Stimulated activated CD4-positive, alpha-beta T cell treated with anti-CD3 and anti-CD28 coated beads, TNF-alpha, amount 100 ng/mL, for 24 hours (primary cell): ENCODE data around the gene FGFRL1.
A peak's percentile ranks its signal among the peaks of the same experiment; 100 is the strongest.

Experiments used
- DNase-seq, 3 experiments: peaks; one replicate each; pipeline ENCODE4 v3.0.0-alpha.2; 2020; ENCODE audit warnings: low read depth in 3 of 3

The FGFRL1 gene

GRCh38 chr4:1006856-1007255 lies 4.6 kb upstream of the FGFRL1 start:
- DNase-seq: no peak

- peak in 1 of 3 experiments; percentile 24 for DNase-seq
Observed at GRCh38 chr4:1008840-1009541, 2.4 kb upstream of the FGFRL1 start.

- peak in 2 of 3 experiments; percentile 45 to 61 for DNase-seq
Observed at GRCh38 chr4:1009542-1010394, 1.7 kb upstream of the FGFRL1 start.

DNA sequence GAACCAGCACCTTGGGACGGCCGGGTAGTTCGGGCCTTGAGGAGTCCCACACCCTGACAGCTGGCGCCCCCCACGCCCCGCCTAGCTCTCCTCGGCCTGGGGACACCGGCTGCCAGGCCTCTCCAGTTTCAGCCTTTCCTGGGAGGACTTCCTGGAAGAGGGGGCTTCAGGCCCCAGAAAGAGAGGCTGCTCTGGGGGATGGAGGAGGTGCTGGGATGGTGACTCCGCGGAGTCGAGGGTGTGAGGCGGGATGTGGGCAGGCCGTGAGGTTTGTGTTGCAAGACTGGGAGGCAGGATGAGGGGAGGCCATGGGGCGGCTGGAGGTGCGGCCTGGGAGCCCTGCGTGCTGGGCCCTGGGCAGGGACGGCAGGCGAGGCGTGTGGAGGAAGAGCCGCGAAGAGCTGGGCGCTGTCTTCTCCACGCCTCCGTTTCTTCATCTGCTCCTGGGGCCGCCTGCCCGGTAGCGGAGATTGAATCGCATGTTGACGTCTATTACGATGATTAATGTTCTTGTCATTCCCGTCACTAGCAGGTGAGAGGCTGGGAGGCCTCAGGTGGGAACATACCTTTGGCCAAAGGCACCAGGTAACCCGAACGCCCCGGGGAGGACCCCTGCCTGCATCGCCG lies 918 bp upstream of the FGFRL1 start:
- peak in 1 of 3 experiments; percentile 71 for DNase-seq

DNA sequence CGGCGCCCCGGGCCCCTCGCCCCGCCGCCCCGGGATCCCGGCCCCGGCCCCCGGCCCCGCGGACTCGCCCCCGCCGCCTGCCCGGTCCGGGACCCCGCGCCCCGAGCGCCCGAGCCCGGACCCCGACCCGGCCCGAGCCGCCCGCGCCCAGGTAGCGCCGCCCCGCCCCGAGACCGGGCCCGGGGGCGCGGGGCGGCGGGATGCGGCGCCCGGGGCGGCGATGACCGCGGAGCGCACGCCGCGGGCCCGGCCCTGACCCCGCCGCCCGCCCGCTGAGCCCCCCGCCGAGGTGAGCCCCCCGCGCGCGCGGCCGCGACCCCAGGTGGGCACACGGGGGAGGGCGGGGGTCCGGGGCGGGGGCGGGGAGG lies 224 bp downstream of the FGFRL1 start:
- DNase-seq: no peak

- peak in 1 of 3 experiments; percentile 25 for DNase-seq
Observed at GRCh38 chr4:1012034-1012739, 761 bp downstream of the FGFRL1 start.

- DNase-seq: no peak
Observed at GRCh38 chr4:1013225-1014073, 2.0 kb downstream of the FGFRL1 start.

DNA sequence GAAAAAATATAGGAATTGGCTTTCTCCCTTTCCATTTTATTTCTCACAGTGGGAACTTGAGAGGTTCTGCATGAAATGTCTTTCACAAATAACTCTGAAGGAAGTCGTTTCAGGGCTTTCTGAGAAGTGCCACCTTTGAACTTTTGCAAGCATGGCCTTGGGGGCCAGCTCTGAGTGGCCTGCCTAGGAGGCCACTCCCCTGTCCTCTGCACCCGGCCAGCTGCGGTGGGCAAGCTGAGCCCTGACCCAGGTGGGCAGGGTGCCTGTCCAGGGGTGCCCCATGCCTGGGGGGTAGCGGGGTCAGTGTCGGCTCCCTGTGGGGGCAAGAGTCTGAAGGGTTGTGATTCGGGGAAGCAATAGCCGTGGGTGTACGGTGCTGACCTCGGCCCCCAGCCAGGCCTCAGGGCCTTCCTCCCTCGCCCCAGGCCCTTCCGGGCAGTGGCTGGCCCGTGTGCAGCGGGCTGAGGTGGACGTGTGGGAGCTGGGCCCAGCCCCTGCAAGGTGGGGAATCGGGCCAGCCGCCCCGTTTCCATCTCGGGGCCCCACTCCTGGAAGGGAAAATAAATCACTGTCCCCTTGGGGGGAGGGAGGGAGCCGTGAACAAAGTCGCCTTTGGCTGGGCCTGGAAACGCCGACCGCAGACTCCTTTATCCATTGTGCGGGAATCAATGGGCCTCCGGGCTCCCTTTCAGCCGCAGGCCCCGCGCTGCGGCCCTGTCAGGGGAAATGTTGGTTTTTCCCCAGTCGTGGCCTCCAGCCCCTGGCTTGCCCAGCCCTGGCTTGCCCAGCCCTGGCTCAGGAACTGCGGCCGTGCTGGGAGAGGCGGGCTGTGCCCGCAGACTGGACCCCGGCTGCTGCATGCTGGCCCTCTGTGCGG lies 3.1 kb downstream of the FGFRL1 start:
- no peak for DNase-seq

DNA sequence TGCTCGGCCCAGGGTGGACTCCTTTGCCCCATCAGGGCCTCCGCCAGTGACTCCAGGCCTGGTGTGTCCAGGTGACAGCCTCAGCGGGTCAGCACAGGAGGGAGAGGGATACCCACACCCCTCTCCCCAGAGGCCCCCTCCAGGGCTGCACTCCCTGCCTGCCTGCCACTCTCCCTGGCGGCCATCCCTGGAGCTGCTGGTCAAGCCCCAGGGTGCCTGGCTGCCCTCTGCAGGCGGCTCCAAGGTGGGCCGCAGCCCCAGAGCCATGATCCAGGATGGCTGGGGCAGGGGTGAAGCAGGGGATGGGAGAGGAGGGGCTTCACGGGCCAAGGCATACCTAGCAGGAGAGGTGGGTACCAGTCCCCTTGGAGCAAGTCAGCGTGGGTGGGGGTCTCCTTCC lies 3.8 kb downstream of the FGFRL1 start:
- DNase-seq: no peak

DNA sequence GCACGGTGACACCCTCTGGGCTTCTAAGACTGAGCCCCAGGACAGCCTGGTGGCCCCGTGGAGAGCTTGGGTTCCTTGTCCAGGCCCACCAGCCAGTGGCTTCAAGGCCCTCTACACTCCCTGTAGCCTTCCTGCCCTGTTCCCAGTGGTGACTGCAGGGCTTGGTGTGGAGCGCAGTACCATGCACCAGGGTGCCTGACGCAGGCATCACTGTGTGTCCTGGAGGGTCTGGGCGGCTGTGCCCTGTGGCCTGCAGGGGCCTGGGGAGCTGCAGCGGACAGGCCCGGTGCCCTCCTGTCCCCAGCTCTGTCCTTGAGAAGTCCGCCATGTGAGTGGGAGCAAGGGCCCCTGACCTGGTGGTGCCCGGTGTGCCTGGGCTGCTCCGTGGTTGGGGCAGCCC lies 4.3 kb downstream of the FGFRL1 start:
- no peak for DNase-seq

DNA sequence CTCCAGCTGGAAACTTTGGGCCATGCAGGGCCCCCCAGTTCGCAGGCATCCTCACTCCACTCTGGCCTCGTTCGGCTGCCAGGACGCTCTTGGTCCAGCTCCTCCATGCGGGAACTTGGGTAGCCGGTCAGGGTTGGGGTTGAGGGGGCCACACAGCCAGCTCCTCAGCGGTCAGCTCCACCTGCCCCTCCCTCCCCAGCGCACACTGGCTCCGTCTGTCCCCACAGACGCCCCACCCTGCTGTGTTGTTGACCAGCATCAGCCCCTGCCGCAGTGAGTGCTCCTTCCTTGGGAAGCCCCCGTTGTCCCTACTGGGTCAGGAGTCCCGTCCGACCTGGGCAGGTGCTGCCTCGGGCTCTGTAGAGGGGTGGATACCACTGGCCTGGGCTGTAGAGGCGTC lies 5.8 kb downstream of the FGFRL1 start:
- DNase-seq: no peak

GRCh38 chr4:1017706-1018105 lies 6.3 kb downstream of the FGFRL1 start:
- DNase-seq: no peak

- DNase-seq: no peak
Observed at GRCh38 chr4:1018147-1019020, 7.0 kb downstream of the FGFRL1 start.

GRCh38 chr4:1019320-1019719 lies 7.9 kb downstream of the FGFRL1 start:
- no peak for DNase-seq

- no peak for DNase-seq
Observed at GRCh38 chr4:1019729-1020470, 8.5 kb downstream of the FGFRL1 start.

GRCh38 chr4:1021386-1022050 lies 10.1 kb downstream of the FGFRL1 start:
- DNase-seq: no peak

GRCh38 chr4:1022051-1022738 lies 10.8 kb downstream of the FGFRL1 start:
- DNase-seq: no peak
